ENCODE data around the gene SYNDIG1.

DNA sequence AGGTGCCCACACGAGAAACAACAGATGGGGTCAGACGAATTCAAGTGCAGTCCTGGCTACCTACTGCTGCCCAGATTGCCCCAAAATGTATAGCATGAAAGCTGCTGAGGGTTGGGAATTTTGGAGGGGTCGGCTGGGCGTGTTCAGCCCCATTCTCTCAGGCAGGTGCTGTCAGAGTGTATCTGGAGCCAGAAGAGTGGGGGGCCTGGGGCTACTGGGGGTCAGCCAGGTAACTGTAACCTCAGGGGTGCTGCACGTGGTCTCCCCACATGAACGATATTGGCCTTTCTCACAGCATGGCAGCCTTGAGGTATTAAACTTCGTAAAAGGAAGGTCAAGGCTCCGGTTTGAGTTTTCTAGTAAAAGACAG is 14.6 kb downstream of the SYNDIG1 start:
- TF ChIP-seq, protein P1, sequence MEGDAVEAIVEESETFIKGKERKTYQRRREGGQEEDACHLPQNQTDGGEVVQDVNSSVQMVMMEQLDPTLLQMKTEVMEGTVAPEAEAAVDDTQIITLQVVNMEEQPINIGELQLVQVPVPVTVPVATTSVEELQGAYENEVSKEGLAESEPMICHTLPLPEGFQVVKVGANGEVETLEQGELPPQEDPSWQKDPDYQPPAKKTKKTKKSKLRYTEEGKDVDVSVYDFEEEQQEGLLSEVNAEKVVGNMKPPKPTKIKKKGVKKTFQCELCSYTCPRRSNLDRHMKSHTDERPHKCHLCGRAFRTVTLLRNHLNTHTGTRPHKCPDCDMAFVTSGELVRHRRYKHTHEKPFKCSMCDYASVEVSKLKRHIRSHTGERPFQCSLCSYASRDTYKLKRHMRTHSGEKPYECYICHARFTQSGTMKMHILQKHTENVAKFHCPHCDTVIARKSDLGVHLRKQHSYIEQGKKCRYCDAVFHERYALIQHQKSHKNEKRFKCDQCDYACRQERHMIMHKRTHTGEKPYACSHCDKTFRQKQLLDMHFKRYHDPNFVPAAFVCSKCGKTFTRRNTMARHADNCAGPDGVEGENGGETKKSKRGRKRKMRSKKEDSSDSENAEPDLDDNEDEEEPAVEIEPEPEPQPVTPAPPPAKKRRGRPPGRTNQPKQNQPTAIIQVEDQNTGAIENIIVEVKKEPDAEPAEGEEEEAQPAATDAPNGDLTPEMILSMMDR (IDR thresholded peaks at IDR 0.05), result no peak
- TF ChIP-seq EZH2 (IDR thresholded peaks at IDR 0.05; ENCODE audit: borderline replicate concordance, insufficient read depth, low read depth, low read length, poor library complexity, severe bottlenecking), result no peak
